Small intestine (tissue), 7 donors: ENCODE results near the gene EMC8. TPM values are rescaled to one million over a fixed set of nuclear protein-coding genes. Genes with fewer than 3 reads are reported as not detected.

Experiments used
- DNase-seq, 2 donors: peaks; one replicate each; pipeline versions ENCODE4 v3.0.0 to v3.0.0-alpha.2; 2013
- FAIRE-seq: peaks from 2 replicates; lab custom pipeline; 2012; peaks lifted over from hg19 to GRCh38; lab: Jason Lieb, UNC
- H3K27ac ChIP-seq, 3 donors: one replicate each; pipeline ENCODE4 v1.5.1; 2013; ENCODE audit warnings: low read length in 2 of 3, mild to moderate bottlenecking in 2 of 3, control low read depth in 1 of 3, inconsistent platforms in 1 of 3, low read depth in 1 of 3, moderate library complexity in 1 of 3
- H3K27me3 ChIP-seq, 3 donors: one replicate each; pipeline ENCODE4 v1.6.1; 2013; ENCODE audit warnings: low read length in 3 of 3, inconsistent platforms in 1 of 3; ENCODE audit not compliant: control insufficient read depth in 3 of 3, insufficient read depth in 3 of 3
- H3K36me3 ChIP-seq, 3 donors: one replicate each; pipeline ENCODE4 v1.6.1; 2013; ENCODE audit warnings: low read length in 3 of 3, inconsistent platforms in 1 of 3, low read depth in 1 of 3, mild to moderate bottlenecking in 1 of 3, moderate library complexity in 1 of 3; ENCODE audit not compliant: control insufficient read depth in 3 of 3, insufficient read depth in 2 of 3
- H3K4me1 ChIP-seq, 3 donors: one replicate each; pipeline ENCODE4 v1.6.1; 2013; ENCODE audit warnings: low read length in 2 of 3, inconsistent platforms in 1 of 3, low read depth in 1 of 3, mild to moderate bottlenecking in 1 of 3, moderate library complexity in 1 of 3; ENCODE audit not compliant: control insufficient read depth in 3 of 3, insufficient read depth in 2 of 3
- H3K4me3 ChIP-seq, 3 donors: one replicate each; pipeline ENCODE4 v1.5.1; 2013; ENCODE audit warnings: low read length in 3 of 3, control low read depth in 1 of 3, inconsistent platforms in 1 of 3, low read depth in 1 of 3, mild to moderate bottlenecking in 1 of 3, moderate library complexity in 1 of 3
- H3K9me3 ChIP-seq, 2 donors: one replicate each; pipeline ENCODE4 v1.6.1; 2013; ENCODE audit warnings: low read depth in 1 of 2, low read length in 1 of 2; ENCODE audit not compliant: control insufficient read depth in 2 of 2, insufficient read depth in 1 of 2
- WGBS, 3 donors: extraction: QIAGEN DNeasy Blood & Tissue Kit; methylation state at CpG; one replicate each; pipeline ENCODE4 v1.1.7; 2013; 5-methylcytosine and 5-hydroxymethylcytosine counted together
- polyA plus RNA-seq, 4 donors: library from polyadenylated mRNA; stranded (reverse) in 3 of 4; unstranded in 1 of 4; fragments of 200-250 nt in 3 of 4; fragments of 120-200 nt in 1 of 4; gene quantifications; one replicate each; pipeline versions ENCODE4 v1.2.1 to v1.2.3, GENCODE V29; 2013
- donor health status: healthy with polysubstance abuse.
- donor health status: control.
- donor health status: control.
- donor health status: Bipolar disorder and iron deficiency.
- donor health status: healthy.

The EMC8 gene
- polyA plus RNA-seq, 4 donors: 16.2 to 21.2 (median 20.1) TPM

DNA sequence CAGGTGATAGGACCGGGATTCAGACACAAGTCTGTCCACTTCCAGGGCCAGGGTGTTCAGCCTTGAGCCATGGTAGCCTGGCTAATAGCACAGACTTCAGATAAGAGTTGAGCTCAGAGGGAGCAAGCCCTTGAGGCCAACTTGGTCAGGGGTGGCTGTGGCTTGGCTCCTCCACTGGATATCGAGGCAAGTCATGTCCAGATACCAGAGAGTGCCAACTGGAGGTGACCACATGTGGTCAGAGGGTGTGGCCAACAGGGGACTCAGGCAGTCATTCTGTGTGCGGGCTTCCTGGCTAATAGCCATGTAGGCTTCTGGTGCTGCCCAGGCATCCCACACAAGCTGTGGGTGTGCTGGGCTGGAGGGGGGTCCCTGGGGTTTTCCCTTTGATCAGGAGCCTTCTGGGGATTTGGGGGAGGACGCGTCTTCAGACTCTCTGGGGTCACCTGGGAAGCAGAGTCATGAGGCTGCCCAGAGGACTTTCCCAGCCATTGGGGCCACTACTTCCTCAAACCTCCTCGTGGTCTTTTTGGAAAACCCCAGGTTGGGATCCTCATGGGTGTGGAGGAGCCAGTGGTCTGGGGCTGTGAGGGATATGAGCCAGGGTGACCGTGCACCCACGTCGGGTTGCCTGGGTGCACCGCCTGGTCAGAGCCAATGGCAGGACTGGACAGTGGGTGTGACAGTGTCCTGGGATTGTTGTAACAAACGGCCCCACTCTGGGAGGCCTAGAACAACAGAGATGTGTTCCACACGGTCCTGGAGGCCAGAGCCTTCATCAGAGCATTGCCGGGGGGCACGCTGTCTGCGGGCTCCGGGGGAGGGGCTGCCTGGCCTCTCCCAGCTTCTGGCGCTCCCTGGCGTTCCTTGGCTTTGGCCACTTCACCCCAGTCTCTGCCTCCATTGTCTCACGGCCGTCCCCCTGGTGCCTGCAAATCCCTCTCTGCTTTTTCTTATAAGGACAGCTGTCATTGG, 25.1 kb upstream of the EMC8 start:
- Histone ChIP-seq H3K27me3 (peaks cover 0 to 4% (median 0%) of the 10 kb centered on the region in 3 donors), H3K9me3 (no peaks in the 10 kb centered on the region), H3K27ac (no peak overlapping the region), H3K4me3 (no peak overlapping the region), H3K4me1 (peaks cover 0 to 3% (median 0%) of the 10 kb centered on the region in 3 donors), H3K36me3 (no peaks in the 10 kb centered on the region)
- FAIRE-seq: no peak
- no peak for DNase-seq
- WGBS, 3 donors: 82 to 85% (median 82%) methylated on average over 19 to 20 of the region's 20 CpGs

- peaks cover 0 to 3% (median 0%) of the 10 kb centered on the region in 3 donors for H3K4me1 ChIP-seq
- no peak overlapping the region for H3K27ac ChIP-seq
- no peaks in the 10 kb centered on the region for H3K36me3 ChIP-seq
- H3K4me3 ChIP-seq: no peak overlapping the region
- H3K9me3 ChIP-seq: no peaks in the 10 kb centered on the region
- 97 to 100% (median 97%) methylated on average over 1 of the region's 1 CpG for WGBS, 3 donors
- H3K27me3 ChIP-seq: peaks cover 0 to 4% (median 0%) of the 10 kb centered on the region in 3 donors
- FAIRE-seq (no peak), DNase-seq (no peak)
Observed at GRCh38 chr16:85823328-85823920, 24.1 kb upstream of the EMC8 start.

DNA sequence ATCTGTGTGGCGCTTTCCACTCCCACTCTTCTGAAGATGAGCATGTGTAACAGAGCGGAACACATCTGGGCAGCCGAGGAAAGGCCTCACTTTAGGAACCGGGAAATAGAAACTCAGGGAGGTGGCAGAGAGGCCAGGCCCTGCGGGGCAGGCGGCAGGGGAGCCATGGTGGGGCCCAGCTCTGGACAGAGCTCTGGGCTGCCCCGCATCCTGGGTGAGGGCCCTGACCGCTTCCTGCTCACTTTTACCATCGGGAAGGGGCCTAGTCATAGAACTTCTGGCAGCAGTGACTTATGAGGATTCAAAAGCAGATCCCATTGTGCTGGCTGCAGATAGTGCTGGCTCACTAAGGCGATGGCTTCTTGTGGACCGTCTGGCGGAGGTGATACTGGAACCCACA, 22.8 kb upstream of the EMC8 start:
- H3K9me3 ChIP-seq: no peaks in the 10 kb centered on the region
- WGBS, 3 donors: 88 to 94% (median 91%) methylated on average over 12 of the region's 12 CpGs
- DNase-seq: no peak
- no peak for FAIRE-seq
- peaks cover 0 to 3% (median 0%) of the 10 kb centered on the region in 3 donors for H3K4me1 ChIP-seq
- H3K4me3 ChIP-seq: no peak overlapping the region
- H3K27me3 ChIP-seq: peaks cover 0 to 4% (median 0%) of the 10 kb centered on the region in 3 donors
- H3K36me3 ChIP-seq: no peaks in the 10 kb centered on the region
- no peak overlapping the region for H3K27ac ChIP-seq

GRCh38 chr16:85821390-85822135, 22.2 kb upstream of the EMC8 start:
- Histone ChIP-seq H3K36me3 (no peaks in the 10 kb centered on the region), H3K4me1 (peaks cover 0 to 3% (median 0%) of the 10 kb centered on the region in 3 donors), H3K27me3 (peaks cover 0 to 4% (median 0%) of the 10 kb centered on the region in 3 donors), H3K9me3 (no peaks in the 10 kb centered on the region), H3K4me3 (no peak overlapping the region), H3K27ac (no peak overlapping the region)
- FAIRE-seq: no peak
- DNase-seq: peak; percentile 80 to 85
- 9 to 11% (median 11%) methylated on average over 27 of the region's 27 CpGs for whole genome bisulfite sequencing, 3 donors

DNA sequence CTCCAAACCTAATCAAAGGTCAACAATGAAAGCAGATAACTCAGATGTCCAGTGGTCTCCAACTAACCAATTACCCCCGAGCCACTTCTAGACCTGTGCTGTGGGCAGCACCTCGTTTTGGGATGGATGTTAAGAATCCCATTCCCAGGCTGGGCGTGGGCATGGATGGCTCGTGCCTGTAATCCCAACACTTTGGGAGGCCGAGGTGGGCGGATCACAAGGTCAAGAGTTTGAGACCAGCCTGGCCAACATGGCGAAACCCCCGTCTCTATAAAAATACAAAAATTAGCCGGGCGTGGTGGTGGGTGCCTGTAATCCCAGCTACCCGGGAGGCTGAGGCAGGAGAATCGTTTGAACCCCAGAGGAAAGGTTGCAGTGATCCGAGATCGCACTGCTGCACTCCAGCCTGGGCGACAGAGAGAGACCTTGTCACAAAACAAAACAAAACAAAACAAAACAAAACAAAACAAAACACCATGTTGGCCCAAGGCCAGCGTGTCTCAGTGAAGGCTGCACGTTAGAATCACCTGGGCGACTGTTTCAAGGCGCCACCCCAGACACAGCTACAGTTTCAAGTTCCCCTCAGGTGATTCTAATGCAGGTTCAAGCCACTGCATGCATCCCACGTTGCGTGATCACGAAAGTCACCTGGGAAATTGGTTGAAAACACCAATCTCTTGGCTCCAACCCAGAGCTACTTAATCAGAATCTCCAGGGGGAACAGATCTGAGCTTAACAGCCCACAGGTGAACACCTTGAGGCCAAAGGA, 21.4 kb upstream of the EMC8 start:
- peaks cover 0 to 3% (median 0%) of the 10 kb centered on the region in 3 donors for H3K4me1 ChIP-seq
- H3K36me3 ChIP-seq: no peaks in the 10 kb centered on the region
- no peak overlapping the region for H3K27ac ChIP-seq
- DNase-seq: no peak
- H3K27me3 ChIP-seq: peaks cover 0 to 4% (median 0%) of the 10 kb centered on the region in 3 donors
- no peaks in the 10 kb centered on the region for H3K9me3 ChIP-seq
- 59 to 71% (median 64%) methylated on average over 22 of the region's 22 CpGs for WGBS, 3 donors
- no peak overlapping the region for H3K4me3 ChIP-seq
- no peak for FAIRE-seq

DNA sequence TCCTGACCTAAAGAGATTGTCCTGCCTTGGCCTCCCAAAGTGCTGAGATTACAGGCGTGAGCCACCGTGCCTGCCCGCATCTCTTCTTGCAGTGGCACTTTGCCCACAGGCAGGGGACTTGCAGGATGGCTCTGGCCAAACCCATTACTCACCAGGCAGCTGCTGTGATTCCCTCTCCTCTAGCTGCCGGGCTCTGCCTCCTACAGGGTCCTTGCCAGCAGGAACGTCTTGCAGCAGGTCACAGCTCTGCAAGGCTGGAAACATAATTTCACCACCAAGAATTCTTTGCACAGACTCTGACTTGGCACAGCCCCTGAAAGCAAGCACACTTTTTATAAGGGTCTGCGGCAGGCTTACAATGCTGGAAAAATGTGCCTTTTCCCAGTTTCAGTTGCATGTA, 20.4 kb upstream of the EMC8 start:
- 52 to 72% (median 70%) methylated on average over 6 of the region's 6 CpGs for WGBS, 3 donors
- no peak overlapping the region for H3K27ac ChIP-seq

GRCh38 chr16:85819245-85819644, 19.9 kb upstream of the EMC8 start:
- no peak overlapping the region for H3K4me3 ChIP-seq
- DNase-seq (peak; percentile 87 to 89), FAIRE-seq (no peak)
- 2% methylated on average over 10 of the region's 10 CpGs for WGBS, 3 donors
- peaks cover 0 to 3% (median 0%) of the 10 kb centered on the region in 3 donors for H3K4me1 ChIP-seq
- no peaks in the 10 kb centered on the region for H3K9me3 ChIP-seq
- no peaks in the 10 kb centered on the region for H3K36me3 ChIP-seq
- no peak overlapping the region for H3K27ac ChIP-seq
- peaks cover 0 to 4% (median 0%) of the 10 kb centered on the region in 3 donors for H3K27me3 ChIP-seq

More for the DNA sequence above, 20.4 kb upstream of the EMC8 start:
- H3K4me1 ChIP-seq: peaks cover 0 to 3% (median 0%) of the 10 kb centered on the region in 3 donors
- DNase-seq: no peak
- peaks cover 0 to 4% (median 0%) of the 10 kb centered on the region in 3 donors for H3K27me3 ChIP-seq
- no peak for FAIRE-seq
- H3K36me3 ChIP-seq: no peaks in the 10 kb centered on the region
- H3K9me3 ChIP-seq: no peaks in the 10 kb centered on the region
- no peak overlapping the region for H3K4me3 ChIP-seq
